ENCODE results near the gene ANKS3.

DNA sequence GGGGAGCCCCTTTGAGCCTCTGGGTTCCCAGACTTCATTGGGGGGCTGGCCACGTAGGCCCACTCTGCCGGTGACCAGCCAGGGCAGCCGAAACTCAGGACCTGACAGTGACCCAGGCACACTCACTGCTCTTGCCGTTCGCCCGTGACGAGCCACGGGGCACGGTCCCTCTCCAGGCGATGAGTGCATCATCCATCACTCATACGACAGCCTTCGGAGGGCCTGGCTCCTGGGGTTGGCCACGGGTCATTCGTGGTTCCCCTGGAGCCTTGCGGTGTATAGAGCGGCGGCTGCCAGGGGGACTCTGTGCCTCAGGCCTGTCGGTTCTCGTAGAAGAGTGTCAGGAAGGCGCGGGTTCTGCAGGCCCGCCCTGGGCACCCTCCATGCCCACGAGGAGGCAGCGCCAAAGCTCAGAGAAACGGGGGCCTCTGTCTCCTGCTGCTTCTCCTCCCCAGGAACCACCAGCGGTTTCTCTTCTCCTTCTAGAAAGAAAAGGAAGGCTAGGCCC is 51.9 kb downstream of the ANKS3 start:
- TF ChIP-seq, protein P1, sequence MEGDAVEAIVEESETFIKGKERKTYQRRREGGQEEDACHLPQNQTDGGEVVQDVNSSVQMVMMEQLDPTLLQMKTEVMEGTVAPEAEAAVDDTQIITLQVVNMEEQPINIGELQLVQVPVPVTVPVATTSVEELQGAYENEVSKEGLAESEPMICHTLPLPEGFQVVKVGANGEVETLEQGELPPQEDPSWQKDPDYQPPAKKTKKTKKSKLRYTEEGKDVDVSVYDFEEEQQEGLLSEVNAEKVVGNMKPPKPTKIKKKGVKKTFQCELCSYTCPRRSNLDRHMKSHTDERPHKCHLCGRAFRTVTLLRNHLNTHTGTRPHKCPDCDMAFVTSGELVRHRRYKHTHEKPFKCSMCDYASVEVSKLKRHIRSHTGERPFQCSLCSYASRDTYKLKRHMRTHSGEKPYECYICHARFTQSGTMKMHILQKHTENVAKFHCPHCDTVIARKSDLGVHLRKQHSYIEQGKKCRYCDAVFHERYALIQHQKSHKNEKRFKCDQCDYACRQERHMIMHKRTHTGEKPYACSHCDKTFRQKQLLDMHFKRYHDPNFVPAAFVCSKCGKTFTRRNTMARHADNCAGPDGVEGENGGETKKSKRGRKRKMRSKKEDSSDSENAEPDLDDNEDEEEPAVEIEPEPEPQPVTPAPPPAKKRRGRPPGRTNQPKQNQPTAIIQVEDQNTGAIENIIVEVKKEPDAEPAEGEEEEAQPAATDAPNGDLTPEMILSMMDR (IDR thresholded peaks at IDR 0.05) = no peak
- TF ChIP-seq POLR2AphosphoS5 (IDR thresholded peaks at IDR 0.05; ENCODE audit: low read depth, low read length) (no peak), TCF7L2 (IDR thresholded peaks at IDR 0.05; ENCODE audit: low read depth, low read length) (no peak), SIN3A (IDR thresholded peaks at IDR 0.05; ENCODE audit: borderline replicate concordance, insufficient read depth, low read depth, low read length) (no peak)
- TF ChIP-seq, protein P2, sequence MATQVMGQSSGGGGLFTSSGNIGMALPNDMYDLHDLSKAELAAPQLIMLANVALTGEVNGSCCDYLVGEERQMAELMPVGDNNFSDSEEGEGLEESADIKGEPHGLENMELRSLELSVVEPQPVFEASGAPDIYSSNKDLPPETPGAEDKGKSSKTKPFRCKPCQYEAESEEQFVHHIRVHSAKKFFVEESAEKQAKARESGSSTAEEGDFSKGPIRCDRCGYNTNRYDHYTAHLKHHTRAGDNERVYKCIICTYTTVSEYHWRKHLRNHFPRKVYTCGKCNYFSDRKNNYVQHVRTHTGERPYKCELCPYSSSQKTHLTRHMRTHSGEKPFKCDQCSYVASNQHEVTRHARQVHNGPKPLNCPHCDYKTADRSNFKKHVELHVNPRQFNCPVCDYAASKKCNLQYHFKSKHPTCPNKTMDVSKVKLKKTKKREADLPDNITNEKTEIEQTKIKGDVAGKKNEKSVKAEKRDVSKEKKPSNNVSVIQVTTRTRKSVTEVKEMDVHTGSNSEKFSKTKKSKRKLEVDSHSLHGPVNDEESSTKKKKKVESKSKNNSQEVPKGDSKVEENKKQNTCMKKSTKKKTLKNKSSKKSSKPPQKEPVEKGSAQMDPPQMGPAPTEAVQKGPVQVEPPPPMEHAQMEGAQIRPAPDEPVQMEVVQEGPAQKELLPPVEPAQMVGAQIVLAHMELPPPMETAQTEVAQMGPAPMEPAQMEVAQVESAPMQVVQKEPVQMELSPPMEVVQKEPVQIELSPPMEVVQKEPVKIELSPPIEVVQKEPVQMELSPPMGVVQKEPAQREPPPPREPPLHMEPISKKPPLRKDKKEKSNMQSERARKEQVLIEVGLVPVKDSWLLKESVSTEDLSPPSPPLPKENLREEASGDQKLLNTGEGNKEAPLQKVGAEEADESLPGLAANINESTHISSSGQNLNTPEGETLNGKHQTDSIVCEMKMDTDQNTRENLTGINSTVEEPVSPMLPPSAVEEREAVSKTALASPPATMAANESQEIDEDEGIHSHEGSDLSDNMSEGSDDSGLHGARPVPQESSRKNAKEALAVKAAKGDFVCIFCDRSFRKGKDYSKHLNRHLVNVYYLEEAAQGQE (IDR thresholded peaks at IDR 0.05; ENCODE audit: insufficient read depth in 1 of 2, low read depth in 2 of 2, low read length in 1 of 2) = no peak

Measured in Panc1 (cell line).